Medulla oblongata (tissue), 1 donor: Measurements from ENCODE around the gene EXOC6.
"Not testable (repeated sequence)": the region's sequence is repeated elsewhere in the genome, so short reads cannot be mapped to it uniquely, and the experiment has no call there.

Source experiments
- DNase-seq: peaks from one replicate; pipeline ENCODE4 v3.0.0-alpha.2; 2015; ENCODE audit errors: extremely low spot score

The EXOC6 gene

DNA sequence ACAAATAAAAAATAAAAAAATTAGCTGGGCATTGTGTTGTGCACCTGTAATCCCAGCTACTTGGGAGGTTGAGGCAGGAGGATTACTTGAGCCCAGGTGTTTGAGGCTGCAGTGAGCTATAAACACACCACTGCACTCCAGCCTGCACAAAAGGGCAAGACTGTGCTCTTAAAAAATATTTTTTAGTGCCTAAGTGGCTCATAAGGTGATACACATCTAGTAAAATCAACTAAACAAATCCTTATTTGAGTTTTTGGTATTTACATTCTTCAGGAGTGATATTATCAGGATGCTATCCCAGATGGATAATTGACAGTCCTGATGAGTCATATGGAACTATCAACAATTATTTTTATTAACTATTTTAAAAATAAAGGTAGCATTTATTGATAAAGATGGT, 93.9 kb downstream of the EXOC6 start:
- DNase-seq, result no peak

DNA sequence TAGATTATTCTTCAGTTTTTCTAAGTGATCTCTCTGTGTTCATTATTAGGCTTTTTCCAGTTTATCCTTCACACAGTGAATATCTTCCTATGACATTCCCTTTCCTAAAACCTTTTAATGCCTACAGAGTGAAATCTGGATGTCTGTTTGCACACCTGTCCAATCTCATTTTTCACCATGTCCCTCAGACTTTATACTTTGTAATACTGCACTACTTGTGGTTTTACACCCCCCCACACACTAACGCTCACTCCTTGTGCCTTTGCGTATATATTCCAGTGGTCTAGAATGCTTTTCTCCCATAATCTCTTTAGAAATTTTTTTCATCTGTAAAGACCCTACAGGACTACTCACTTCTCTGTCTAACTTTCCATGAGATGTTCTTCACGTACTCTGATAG, 98.2 kb downstream of the EXOC6 start:
- no peak for DNase-seq

DNA sequence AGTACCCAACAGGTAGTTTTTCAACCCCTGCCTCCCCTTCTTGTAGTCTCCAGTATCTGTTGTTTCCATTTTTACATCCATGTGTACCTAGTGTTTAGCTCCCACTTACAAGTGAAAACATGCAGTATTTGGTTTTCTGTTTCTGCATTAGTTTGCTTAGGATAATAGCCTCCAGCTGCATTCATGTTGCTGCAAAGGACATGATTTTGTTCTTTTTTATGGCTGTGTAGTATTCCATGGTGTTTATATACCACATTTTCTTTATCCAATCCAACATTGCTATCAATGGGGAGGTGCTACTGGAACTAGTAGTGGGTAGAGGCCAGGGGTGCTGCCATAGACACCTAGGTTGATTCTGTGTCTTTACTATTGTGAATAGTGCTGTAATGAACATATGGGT, 104.3 kb downstream of the EXOC6 start:
- DNase-seq, result not testable (repeated sequence)

DNA sequence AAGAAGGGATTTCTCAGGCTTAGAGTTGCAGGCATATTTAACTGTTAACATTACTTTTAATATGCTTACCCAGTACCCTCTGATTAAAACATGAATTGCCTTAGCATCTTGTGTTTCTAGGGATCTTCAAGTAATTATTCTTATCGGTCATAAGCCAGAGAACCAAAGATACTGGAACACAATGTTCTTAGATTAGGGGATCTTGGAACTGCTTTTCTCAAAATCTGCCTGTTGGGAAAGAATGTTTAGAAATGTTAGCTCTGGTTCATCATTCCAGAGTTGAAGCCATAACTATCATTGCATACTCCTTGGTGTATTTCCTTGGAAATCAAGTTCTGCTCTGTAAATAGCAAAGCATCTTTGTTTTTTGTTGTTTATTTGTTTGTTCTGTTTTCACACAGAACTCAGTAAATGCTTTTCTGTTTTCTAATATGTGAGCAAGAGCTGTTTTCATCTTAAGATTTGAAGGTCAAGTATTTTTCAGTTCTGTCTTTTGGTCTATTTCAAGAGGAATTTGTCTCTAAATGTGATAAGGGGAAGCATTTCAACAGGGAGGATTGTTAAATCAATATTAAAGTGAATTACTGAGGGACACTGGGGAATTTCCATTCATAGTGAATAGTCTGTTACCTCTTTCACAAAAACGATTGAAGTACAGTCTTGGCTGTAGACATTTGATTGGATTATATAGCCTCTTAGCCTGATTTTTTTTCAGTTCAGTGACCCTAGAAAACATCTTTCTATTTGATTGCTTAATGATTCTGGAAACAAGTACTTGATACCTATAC, 109.1 kb downstream of the EXOC6 start:
- DNase-seq, result no peak

DNA sequence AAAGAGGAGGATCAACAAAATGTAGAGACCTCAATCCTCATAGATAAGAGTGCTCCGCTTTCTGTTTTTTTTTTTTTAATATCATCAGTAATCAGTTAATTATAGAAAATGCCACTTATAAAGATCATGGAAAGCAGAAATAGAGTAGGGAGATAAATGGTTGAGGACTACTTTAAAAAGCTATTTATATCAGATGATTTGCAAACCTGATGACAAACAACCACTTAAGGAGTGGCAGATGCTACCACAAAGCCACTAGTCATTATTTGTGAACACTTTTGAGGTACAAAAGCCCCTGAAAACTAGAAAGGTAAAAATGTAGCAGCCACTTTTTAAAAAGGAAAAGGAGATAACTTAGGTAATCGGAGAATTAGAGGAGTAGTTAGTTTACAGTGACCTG, 113.3 kb downstream of the EXOC6 start:
- DNase-seq, result no peak

DNA sequence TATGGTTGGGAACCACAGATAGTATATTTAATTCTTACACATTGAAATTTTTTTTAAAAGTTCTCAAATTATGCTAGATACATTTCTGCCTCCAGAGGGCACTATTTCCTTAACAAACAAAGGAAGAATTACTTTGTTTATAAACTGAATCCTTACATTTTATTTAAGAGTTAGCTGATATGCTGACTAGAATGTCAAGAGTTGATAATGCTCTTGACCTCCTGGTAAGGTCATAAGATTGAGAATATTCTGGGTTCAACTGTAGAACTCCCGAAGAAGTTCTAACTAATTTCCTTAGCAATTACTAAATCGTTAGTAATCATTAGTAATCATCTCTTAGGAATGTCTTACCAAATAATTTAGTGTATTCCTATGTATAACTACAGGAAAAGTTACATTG, 117.0 kb downstream of the EXOC6 start:
- DNase-seq, result peak; percentile 9

DNA sequence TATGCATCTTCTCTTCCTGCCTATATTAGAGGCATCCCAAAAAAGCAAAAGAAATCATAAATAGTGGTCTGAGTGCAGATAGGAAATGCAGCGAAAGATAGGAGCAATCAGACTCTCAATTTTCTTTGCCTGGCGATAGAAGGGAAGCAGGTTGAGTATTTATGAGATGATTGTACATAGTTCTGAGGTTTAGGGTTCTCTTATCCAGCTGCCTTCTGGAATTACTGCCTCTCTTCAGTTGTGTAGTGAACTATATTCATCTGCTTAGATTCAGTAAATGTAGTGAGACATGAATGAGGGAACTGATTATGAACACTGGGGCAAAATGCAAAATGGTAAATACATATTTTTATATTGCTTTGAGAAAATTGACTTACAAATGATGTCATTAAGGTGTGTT, 119.3 kb downstream of the EXOC6 start:
- no peak for DNase-seq

DNA sequence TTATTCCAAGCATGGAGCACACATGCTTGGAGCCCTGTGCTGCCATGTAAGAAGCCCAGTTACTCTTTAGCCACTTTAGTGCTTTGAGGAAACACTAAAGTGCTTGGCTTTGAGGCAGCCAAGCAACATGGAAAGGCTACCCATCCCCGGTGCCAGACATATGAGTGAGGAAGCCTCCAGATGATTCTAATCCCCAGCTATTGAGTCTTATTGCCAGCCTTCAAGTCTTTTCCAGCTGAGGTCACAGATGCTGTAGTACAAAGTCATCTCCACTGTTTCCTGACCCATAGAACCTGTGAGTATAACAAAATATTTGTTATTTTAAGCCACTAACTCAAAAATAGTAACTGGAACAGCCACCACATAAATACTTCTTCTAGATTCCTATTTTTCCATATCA, 120.8 kb downstream of the EXOC6 start:
- no peak for DNase-seq

DNA sequence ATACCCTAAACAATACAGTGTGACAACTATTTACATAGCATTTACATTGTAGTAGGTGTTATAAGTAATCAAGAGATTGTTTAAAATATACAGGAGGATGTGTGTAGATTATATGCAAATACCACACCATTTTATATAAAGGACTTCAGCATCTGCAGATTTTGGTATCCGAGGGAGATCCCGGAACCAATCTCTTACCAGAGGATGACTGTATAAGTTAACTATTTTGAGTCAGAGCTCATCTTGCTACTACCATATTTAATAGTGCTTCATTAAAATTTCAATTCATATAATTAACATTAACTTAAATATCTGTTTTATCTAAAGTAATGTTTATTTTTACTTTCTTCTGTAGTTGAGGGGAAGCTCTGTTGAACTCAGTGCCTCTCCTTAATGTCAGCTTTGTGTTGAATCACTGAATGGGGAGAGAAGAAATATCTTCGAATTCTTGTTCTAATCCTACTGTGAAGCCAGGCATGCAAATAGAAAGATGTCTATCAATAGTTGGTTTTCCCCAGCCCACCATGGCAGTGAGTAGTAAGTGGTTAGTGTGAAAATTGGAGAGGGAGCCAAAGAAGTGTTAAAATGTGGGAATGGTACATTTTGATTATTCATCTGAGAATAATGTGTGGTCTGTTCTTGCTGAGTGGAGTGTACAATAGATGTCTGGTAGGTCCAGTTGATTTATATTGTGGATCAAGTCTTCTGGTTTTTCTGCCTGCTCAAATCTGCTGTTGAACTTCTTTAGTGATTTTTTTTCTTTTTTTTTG, 122.2 kb downstream of the EXOC6 start:
- no peak for DNase-seq

DNA sequence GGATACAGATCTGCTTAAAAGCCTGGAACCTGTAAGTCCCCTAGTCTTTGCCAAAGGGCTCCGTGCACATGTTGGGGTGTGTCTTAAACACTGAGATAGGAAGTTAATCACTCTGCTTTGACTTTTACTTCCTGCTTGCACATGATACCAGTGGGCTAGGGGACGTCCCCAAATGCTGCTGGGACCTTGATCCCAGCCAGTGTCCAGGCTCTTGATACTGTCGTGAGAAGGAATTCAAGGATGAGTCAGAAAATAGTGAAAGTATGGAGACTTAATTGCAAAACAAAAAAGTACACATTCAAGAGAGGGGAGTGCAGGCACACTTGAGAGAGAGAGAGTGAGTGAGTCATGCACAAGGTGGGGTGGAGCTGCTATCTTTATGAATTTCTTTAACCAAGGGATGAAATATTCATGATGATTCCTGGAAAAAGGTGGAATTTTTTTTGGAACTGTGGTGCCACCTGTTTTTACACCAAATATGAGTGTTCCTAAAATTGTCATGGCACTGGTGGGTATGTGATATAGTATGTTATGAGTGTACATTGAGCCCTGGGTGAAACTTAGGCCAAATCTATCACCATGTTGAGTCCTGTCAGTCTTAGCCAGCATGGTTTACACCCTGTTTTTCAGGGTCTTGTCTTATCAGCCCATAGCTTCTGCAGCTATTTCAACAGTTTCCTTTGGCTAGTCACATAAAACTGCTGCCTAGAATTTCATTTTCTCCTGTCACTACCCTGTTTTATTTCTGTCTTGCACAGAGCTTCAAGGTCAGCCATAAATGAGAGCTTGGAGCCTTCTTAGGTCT, 123.9 kb downstream of the EXOC6 start:
- no peak for DNase-seq

DNA sequence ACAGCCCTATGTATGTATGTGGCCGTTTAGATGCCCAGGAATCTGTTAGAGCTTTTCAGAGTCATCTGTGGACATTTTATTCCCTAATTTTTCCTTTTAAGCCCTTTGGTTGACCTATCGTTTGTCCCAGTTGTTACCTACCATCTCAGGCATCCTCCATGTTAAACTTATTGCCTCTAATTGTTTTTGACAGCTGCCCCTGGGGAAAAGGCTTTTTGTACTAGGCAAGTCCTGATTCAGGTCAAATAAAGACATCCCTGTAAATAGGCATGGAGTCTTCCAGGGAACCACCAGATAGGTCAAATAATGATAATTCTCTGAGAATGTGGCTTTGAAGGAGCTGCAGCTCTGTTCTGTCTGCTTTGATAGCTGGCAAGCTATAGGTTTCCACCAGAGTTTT, 124.6 kb downstream of the EXOC6 start:
- DNase-seq, result no peak

DNA sequence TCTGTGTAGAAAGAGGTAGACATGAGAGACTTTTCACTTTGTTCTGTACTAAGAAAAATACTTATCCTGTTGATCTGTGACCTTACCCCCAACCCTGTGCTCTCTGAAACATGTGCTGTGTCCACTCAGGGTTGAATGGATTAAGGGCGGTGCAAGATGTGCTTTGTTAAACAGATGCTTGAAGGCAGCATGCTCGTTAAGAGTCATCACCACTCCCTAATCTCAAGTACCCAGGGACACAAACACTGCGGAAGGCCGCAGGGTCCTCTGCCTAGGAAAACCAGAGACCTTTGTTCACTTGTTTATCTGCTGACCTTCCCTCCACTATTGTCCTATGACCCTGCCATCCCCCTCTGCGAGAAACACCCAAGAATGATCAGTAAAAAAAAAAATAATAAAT, 128.0 kb downstream of the EXOC6 start:
- not testable (repeated sequence) for DNase-seq

DNA sequence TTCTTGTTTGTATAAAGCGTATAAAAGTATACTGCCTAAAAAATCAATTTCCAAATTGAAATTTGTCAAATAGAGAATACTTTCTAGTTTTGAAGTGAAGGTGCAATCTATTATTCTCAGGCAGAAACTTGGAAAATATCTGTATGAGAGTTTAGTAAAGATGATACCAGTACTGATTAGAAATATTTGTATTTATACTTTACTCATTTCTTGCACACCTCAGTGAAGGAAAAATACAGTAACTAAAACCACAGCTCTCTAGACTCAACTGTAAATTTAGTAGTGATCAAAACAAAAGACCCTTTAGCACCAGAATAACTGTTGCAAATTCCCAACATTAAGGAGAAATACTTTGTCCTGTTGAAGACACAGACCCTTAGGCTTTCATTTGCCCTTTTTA, 140.9 kb downstream of the EXOC6 start:
- no peak for DNase-seq

DNA sequence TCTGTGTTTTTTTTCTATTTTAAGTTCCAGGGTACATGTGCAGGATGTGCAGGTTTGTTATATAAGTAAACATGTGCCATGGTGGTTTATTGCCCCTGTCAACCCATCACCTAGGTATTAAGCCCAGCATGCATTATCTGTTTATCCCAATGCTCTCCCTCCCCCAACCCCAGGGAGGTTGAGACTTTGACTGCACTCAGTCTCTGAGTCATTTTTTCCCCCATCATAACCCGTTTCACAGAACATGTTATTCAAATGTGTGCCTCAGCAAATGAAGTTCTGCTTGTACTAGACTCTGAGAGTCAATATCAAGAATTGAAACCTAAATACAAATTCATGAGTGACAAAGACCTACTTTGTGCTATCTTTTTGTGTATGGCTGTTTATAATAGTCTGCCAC, 142.3 kb downstream of the EXOC6 start:
- no peak for DNase-seq

DNA sequence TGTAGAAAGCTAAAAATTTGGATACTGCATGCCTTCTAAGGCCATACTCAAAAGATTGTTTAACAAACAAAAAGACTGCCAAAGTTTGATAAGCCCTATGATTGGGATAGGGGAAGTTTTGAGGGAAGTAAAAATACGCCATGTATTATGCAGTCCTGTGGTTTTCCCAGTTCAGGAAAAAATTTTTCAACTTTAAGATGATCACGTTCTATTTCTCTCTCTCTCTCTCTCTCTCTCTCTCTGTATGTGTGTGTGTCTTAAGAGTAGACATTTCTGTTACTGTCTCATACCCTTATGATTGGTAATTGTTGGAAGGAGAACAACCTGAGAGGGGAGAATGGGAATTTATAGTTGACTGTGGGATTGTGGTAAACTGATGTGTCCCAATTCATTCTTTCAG, 143.2 kb downstream of the EXOC6 start:
- no peak for DNase-seq

DNA sequence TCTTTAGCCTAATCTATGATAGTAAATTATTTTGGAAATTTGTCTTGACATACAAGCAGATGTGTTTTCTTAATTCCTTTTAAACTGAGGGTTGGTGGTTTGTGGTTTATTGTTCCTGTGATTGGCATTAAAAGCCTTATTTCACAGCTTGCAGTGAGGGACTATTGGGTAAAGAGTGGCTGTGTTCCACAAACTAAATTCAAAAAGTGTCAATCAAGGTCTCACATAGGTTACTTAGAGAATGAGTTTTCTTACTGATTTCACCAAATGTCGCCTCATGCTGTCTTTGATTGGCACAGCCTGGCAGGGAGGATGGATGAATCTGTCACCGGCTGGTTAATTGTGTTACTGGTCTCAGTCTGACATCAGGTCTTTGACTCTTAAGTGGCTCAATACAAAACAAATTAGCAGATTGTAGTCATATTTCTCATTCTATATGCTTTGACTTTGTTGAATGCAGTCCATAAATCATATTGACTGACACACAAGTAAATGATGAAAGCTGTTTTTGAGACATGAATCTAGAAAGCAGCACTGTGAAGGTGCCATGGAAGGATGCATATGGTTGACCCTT, 145.5 kb downstream of the EXOC6 start:
- DNase-seq, result no peak

DNA sequence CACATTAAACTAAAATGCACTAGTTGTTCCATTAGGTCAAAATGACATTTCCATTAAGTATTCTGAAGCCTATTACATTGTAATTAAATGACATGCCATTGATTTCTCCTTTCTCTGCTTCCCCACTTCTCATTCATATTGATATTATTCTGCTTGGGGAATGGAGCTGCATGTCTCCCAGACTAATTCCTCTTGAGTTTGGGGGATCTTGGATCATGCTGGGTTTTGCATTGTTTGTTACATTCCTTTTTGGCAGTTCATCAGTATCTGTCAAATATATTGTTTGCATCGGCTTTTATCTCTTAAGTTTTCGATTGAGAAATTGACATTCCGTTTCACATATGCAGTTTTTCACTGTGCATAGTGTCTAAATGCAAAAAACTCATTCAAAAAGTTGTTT, 147.2 kb downstream of the EXOC6 start:
- no peak for DNase-seq

DNA sequence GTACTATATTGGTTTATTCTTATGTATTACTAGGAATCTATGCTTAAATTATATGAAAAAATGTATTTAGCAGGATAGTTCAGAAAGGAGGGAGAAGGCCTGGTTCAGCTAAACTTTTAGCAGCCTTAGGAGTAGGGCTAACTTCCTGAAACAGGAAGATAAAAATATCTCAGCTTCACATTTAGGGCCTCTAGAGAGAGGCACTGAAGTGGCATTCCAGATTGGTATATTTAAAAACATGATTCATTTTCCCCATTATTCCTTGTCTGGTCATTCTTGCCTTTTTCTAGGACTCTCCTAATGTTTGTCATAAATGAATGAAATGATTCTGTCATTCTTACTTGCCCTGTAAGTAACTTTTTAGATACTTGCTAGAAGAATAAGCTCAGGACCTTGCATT, 149.3 kb downstream of the EXOC6 start:
- DNase-seq, result no peak

DNA sequence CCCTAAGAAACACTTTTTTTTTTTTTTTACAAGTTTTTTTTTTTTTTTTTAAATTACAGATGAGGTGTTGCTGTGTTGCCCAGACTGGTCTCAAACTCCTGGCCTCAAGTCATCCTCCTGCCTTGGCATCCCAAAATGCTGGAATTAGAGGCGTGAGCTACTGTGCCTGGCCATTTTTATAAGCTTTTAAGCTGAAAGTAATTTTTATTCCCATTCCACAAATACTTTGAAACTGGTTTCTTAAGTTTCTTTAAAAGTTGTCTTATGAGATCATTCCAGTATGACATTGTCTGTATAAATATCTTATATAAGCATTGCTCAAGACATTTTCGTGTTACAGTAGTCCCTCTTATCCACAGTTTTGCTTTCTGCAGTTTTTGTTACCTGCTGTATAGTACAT, 150.9 kb downstream of the EXOC6 start:
- no peak for DNase-seq

DNA sequence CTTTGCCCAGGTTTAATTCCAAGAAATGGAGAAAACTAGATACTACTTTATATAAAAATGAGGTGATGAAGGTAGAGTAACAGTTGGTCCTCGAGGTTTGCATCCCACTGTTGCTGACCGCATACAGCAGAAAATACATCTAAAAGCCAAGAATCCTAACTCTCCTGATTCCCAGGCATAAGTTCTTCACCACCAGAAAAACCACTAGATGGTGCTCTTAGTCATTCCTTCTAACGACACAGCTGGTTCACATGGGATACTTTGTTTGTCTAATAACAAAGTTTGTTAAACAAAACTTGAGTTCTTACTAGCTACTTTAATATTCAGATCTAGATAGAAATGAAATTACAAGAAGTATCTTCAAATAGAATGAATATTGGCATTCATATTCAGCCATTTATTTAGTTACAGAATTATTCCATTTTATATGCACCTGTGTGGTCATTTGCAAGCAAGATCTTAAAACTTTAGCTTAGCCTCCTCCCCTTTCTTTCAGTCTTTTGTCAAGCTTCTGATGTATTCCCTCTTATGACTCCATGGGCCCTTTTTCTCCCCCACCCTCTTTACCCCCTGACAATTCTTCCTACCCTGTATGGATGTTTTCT, 158.2 kb downstream of the EXOC6 start:
- peak; percentile 41 for DNase-seq

DNA sequence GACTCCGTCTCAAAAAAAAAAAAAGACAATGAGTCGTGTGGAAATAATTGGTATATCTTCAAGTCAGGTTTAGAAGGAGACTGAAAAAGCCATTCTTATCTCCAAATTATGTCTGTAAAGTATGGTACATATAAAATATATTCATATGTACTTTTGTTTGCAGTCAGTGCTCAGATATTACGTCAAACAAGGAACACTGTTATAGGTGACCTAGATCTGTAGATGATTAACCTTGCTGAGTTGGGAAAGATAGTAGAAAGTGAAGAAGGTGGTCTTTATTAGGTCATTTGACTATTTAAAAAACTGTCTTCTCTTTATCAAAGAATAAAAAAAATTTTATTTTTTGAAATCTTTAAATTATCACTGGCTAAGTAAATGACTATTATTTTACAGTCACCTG, 167.4 kb downstream of the EXOC6 start:
- DNase-seq, result no peak
